ENCODE data around the gene IGFALS.
A peak's percentile ranks its signal among the peaks of the same experiment; 100 is the strongest.
"Not testable (repeated sequence)": the region's sequence is repeated elsewhere in the genome, so short reads cannot be mapped to it uniquely, and the experiment has no call there.

The IGFALS gene

GRCh38 chr16:1817716-1818115 is 24.2 kb upstream of the IGFALS start:
- DNase-seq, result no peak

GRCh38 chr16:1817276-1817589 is 23.7 kb upstream of the IGFALS start:
- DNase-seq, result no peak

GRCh38 chr16:1816396-1817275 is 23.1 kb upstream of the IGFALS start:
- no peak for DNase-seq

- no peak for DNase-seq
These were observed 22.0 kb upstream of the IGFALS start for GRCh38 chr16:1815461-1815860.

GRCh38 chr16:1812732-1813163 is 19.2 kb upstream of the IGFALS start:
- DNase-seq, result peak; percentile 9

GRCh38 chr16:1810536-1810935 is 17.0 kb upstream of the IGFALS start:
- no peak for DNase-seq

GRCh38 chr16:1810106-1810505 is 16.6 kb upstream of the IGFALS start:
- DNase-seq, result no peak

GRCh38 chr16:1809281-1809801 is 15.8 kb upstream of the IGFALS start:
- no peak for DNase-seq

- DNase-seq, result no peak
These were observed 15.2 kb upstream of the IGFALS start for GRCh38 chr16:1808691-1809090.

GRCh38 chr16:1807626-1808025 is 14.1 kb upstream of the IGFALS start:
- DNase-seq, result no peak

GRCh38 chr16:1800701-1801100 is 7.2 kb upstream of the IGFALS start:
- DNase-seq, result no peak

GRCh38 chr16:1799263-1799662 is 5.8 kb upstream of the IGFALS start:
- not testable (repeated sequence) for DNase-seq

GRCh38 chr16:1794908-1795666 is 1.6 kb upstream of the IGFALS start:
- DNase-seq, result no peak

- DNase-seq, result peak; percentile 10
These were observed 841 bp upstream of the IGFALS start for GRCh38 chr16:1794221-1794871.

- no peak for DNase-seq
These were observed 498 bp downstream of the IGFALS start for GRCh38 chr16:1792836-1793577.

GRCh38 chr16:1791943-1792812 is 1.3 kb downstream of the IGFALS start:
- no peak for DNase-seq

- no peak for DNase-seq
These were observed 2.1 kb downstream of the IGFALS start for GRCh38 chr16:1791256-1791942.

- no peak for DNase-seq
These were observed 2.8 kb downstream of the IGFALS start for GRCh38 chr16:1790611-1791255.

GRCh38 chr16:1790261-1790610 is 3.3 kb downstream of the IGFALS start:
- DNase-seq, result no peak

- no peak for DNase-seq
These were observed 3.9 kb downstream of the IGFALS start for GRCh38 chr16:1789643-1790045.

GRCh38 chr16:1788708-1789100 is 4.8 kb downstream of the IGFALS start:
- no peak for DNase-seq
